Measurements from ENCODE around the gene NAALADL2. TPM values are rescaled to one million over a fixed set of nuclear protein-coding genes. Genes with fewer than 3 reads are reported as not detected.
"Not testable (repeated sequence)": the region's sequence is repeated elsewhere in the genome, so short reads cannot be mapped to it uniquely, and the experiment has no call there.

Gene NAALADL2
- total RNA-seq, 3 donors from 2014 or later = 18.4 to 43.9 (median 20.8) TPM

DNA sequence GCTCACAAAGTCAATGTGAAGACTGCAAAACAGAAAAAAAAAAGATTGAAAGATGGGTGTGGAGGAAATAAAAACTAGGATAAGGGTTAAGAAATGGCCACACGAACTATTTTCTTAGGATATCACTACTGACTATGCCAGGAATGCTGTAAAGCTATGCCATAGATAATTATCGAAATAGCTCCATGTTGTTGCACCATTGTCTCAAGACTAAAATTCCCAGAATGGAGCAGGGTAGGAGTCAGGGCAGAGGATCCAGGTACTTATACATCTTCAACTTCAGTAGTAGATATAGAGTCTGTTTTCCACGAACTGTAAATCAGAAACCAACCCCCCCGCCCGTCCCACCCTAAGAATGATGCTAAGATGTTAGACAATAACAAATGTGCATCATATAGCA lies 302.2 kb downstream of the NAALADL2 start:
- TF ChIP-seq, protein P1, sequence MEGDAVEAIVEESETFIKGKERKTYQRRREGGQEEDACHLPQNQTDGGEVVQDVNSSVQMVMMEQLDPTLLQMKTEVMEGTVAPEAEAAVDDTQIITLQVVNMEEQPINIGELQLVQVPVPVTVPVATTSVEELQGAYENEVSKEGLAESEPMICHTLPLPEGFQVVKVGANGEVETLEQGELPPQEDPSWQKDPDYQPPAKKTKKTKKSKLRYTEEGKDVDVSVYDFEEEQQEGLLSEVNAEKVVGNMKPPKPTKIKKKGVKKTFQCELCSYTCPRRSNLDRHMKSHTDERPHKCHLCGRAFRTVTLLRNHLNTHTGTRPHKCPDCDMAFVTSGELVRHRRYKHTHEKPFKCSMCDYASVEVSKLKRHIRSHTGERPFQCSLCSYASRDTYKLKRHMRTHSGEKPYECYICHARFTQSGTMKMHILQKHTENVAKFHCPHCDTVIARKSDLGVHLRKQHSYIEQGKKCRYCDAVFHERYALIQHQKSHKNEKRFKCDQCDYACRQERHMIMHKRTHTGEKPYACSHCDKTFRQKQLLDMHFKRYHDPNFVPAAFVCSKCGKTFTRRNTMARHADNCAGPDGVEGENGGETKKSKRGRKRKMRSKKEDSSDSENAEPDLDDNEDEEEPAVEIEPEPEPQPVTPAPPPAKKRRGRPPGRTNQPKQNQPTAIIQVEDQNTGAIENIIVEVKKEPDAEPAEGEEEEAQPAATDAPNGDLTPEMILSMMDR (IDR thresholded peaks at IDR 0.05) = no peak
- Histone ChIP-seq H3K36me3 (ENCODE audit: low read depth) (no peaks in the 10 kb centered on the region), H3K9me3 (no peaks in the 10 kb centered on the region), H3K4me1 (ENCODE audit: low read depth) (no peaks in the 10 kb centered on the region), H3K4me3 (no peak overlapping the region)
- intact Hi-C loops (cut with DNase I, micrococcal nuclease) = no loop called here
- DNase-seq = no peak
- ATAC-seq = no peak

DNA sequence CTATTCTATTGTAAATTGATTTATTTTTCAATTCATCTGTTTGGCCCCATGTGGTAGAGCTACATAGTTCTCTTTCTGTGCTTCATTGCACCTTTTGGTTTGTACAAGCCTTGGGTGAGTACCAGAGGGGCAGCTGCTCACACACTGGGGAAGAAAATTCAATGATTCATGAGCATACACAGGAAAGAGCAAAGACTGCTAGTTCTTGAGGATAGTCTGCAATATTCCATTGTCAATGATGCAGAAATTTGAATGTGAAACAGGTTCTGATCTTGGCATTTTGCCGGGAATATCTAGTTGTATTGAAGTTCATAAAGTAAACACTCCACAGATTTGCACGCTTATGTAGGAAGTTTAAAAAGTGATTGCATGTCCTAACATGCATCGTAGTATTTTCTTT lies 304.6 kb downstream of the NAALADL2 start:
- H3K4me1 ChIP-seq (ENCODE audit: low read depth) = no peaks in the 10 kb centered on the region
- DNase-seq (no peak), ATAC-seq (no peak)
- H3K4me3 ChIP-seq = no peak overlapping the region
- TF ChIP-seq, protein P1 (IDR thresholded peaks at IDR 0.05) = no peak
- intact Hi-C loops (cut with DNase I, micrococcal nuclease) = no loop called here
- H3K9me3 ChIP-seq = no peaks in the 10 kb centered on the region
- H3K36me3 ChIP-seq (ENCODE audit: low read depth) = no peaks in the 10 kb centered on the region

DNA sequence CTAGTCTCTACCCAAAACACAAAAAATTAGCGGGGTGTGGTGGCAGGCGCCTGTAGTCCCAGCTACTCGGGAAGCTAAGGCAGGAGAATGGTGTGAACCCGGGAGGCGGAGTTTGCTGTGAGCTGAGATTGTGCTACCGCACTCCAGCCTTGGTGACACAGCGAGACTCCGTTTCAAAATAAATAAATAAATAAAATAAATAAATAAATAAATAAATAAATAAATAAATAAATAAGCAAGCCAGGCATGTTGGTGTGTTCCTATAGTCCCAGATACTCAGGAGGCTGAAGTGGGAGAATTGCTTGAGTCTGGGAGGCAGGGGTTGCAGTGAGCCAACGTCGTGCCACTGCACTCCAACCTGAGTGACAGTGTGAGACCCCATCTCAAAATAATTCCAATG lies 314.0 kb downstream of the NAALADL2 start:
- ATAC-seq; intact Hi-C loops (cut with DNase I, micrococcal nuclease); H3K4me3 ChIP-seq; H3K4me1 ChIP-seq (ENCODE audit: low read depth); DNase-seq; H3K9me3 ChIP-seq; H3K36me3 ChIP-seq (ENCODE audit: low read depth): not testable (repeated sequence)

DNA sequence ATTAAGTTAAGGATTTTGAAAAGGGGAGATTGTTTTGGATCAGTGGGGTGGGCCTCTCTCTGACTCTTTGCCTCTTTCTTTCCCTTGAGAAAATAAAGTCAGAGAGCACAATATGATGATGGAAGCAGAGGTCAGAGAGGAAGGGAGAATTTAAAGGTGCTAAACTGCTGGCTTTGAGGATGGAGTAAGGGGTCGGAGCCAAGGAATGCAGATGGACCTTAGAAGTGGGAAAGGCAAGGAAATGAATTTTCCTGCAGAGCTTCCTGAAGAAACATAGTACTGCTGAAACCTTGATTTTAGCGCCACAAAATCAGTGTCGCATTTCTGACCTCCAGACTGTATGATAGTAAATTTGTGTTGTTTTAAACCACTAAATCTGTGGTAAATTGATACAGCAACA lies 317.4 kb downstream of the NAALADL2 start:
- no peak for DNase-seq
- intact Hi-C loops (cut with DNase I, micrococcal nuclease) = no loop called here
- Histone ChIP-seq H3K4me3 (no peak overlapping the region), H3K36me3 (ENCODE audit: low read depth) (no peaks in the 10 kb centered on the region), H3K4me1 (ENCODE audit: low read depth) (no peaks in the 10 kb centered on the region), H3K9me3 (no peaks in the 10 kb centered on the region)
- ATAC-seq = no peak
- TF ChIP-seq, protein P1 (IDR thresholded peaks at IDR 0.05) = no peak

DNA sequence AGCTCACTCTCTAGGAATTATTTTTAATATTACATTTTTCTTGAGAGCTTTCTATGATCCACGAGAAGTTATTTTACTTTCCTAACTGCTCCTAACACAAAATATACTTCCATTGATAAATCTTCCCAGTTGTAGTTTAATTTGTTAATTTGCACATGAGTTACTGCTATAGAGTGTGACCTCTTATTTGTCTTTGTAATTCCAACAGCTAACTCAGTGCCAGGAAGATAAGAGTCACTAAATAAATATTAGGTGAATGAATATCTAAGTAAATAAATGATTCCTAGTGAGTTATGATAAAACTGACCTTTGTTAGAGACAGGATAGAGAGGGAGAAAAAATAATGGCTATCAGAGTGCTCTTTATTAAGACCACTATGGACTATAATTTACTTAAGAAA lies 319.9 kb downstream of the NAALADL2 start:
- no peaks in the 10 kb centered on the region for H3K9me3 ChIP-seq
- ATAC-seq (no peak), DNase-seq (no peak)
- TF ChIP-seq, protein P1 (IDR thresholded peaks at IDR 0.05) = no peak
- intact Hi-C loops (cut with DNase I, micrococcal nuclease) = no loop called here
- H3K36me3 ChIP-seq (ENCODE audit: low read depth) = no peaks in the 10 kb centered on the region
- H3K4me3 ChIP-seq = no peak overlapping the region
- H3K4me1 ChIP-seq (ENCODE audit: low read depth) = no peaks in the 10 kb centered on the region

DNA sequence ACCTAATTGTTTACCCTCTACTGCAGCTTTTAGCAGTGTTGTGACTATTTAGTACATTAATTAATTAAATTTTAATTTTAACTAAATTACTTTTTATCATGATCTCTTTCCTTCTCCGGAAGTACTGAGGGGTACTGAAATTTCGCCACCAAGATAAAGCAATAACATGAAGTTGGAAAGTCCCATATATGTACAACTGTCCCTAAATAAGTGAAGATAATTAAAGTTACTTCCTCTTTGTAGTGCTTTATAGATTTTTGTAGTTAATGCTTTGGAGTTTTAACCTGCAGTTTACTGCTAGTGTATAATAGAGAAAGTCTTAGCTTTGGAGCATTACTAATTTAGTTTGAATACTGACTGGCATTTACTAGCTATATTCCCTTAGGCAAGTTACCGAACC lies 325.3 kb downstream of the NAALADL2 start:
- intact Hi-C loops (cut with DNase I, micrococcal nuclease) = no loop called here
- TF ChIP-seq, protein P1 (IDR thresholded peaks at IDR 0.05) = no peak
- no peak for ATAC-seq

More for the DNA sequence above, 325.3 kb downstream of the NAALADL2 start:
- no peaks in the 10 kb centered on the region for H3K4me1 ChIP-seq (ENCODE audit: low read depth)
- H3K4me3 ChIP-seq = no peak overlapping the region
- H3K9me3 ChIP-seq = no peaks in the 10 kb centered on the region
- H3K36me3 ChIP-seq (ENCODE audit: low read depth) = no peaks in the 10 kb centered on the region
- DNase-seq = no peak

Data from mucosa of descending colon (tissue), 3 donors.